Measurements from ENCODE around the gene FHOD3. TPM values are rescaled to one million over a fixed set of nuclear protein-coding genes. Genes with fewer than 3 reads are reported as not detected.

The FHOD3 gene
- total and polyA plus RNA-seq, 2 donors (not counting 1 experiment from before 2014, with no cell fraction given), result not detected

Other genes with a start within 250 kb of the FHOD3 start
- 62.6 and 66.5 TPM in 2 replicates for gene RPRD1A, start 230.2 kb upstream of the FHOD3 start, total RNA-seq
- 27.6 and 45.8 TPM in 2 replicates for gene RPRD1A, start 230.2 kb upstream of the FHOD3 start, polyA plus RNA-seq
- gene SLC39A6, start 168.4 kb upstream of the FHOD3 start, total RNA-seq, result 18.2 and 19.5 TPM in 2 replicates
- gene SLC39A6, start 168.4 kb upstream of the FHOD3 start, polyA plus RNA-seq, result 8.9 and 10.8 TPM in 2 replicates
- 137 and 169 TPM in 2 replicates for gene ELP2, start 167.8 kb upstream of the FHOD3 start, total RNA-seq
- 45.7 and 65.1 TPM in 2 replicates for gene ELP2, start 167.8 kb upstream of the FHOD3 start, polyA plus RNA-seq
- 0.05 TPM in 2 replicates for gene MOCOS, start 110.2 kb upstream of the FHOD3 start, total RNA-seq
- 0.01 TPM in 1 of 2 replicates, not detected in the other for gene MOCOS, start 110.2 kb upstream of the FHOD3 start, polyA plus RNA-seq

Measured in B cell (primary cell).